ENCODE results near the gene IMP4. TPM values are rescaled to one million over a fixed set of nuclear protein-coding genes. Genes with fewer than 3 reads are reported as not detected.

Gene IMP4
- total and polyA plus RNA-seq, 9 donors: 24.8 to 74.0 (median 54.4) TPM

- Histone ChIP-seq H3K27me3 (no peaks in the 10 kb centered on the region), H3K27ac (peak overlapping the region; percentile 73 to 89), H3K9me3 (no peaks in the 10 kb centered on the region), H3K36me3 (no peaks in the 10 kb centered on the region), H3K4me1 (ENCODE audit: insufficient read depth) (peaks cover 3% of the 10 kb centered on the region), H3K4me3 (peak overlapping the region; percentile 83)
- no peak for TF ChIP-seq POLR2A (IDR thresholded peaks at IDR 0.05)
- TF ChIP-seq, protein P1, sequence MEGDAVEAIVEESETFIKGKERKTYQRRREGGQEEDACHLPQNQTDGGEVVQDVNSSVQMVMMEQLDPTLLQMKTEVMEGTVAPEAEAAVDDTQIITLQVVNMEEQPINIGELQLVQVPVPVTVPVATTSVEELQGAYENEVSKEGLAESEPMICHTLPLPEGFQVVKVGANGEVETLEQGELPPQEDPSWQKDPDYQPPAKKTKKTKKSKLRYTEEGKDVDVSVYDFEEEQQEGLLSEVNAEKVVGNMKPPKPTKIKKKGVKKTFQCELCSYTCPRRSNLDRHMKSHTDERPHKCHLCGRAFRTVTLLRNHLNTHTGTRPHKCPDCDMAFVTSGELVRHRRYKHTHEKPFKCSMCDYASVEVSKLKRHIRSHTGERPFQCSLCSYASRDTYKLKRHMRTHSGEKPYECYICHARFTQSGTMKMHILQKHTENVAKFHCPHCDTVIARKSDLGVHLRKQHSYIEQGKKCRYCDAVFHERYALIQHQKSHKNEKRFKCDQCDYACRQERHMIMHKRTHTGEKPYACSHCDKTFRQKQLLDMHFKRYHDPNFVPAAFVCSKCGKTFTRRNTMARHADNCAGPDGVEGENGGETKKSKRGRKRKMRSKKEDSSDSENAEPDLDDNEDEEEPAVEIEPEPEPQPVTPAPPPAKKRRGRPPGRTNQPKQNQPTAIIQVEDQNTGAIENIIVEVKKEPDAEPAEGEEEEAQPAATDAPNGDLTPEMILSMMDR (IDR thresholded peaks at IDR 0.05): no peak
- no peak for TF ChIP-seq EP300 (IDR thresholded peaks at IDR 0.05)
- intact Hi-C loops (cut with DNase I): no loop called here
- WGBS, 3 donors: 1 to 2% (median 1%) methylated on average over 59 of the region's 59 CpGs
- peak; percentile 67 to 85 (median 75) for DNase-seq
Measured at GRCh38 chr2:130391058-130391871, 48.6 kb downstream of the IMP4 start.

- intact Hi-C loops (cut with DNase I): no loop called here
- peaks cover 3% of the 10 kb centered on the region for H3K4me1 ChIP-seq (ENCODE audit: insufficient read depth)
- peak overlapping the region; percentile 73 to 89 for H3K27ac ChIP-seq
- 15 to 22% (median 16%) methylated on average over 17 of the region's 17 CpGs for WGBS, 3 donors
- H3K36me3 ChIP-seq: no peaks in the 10 kb centered on the region
- peak in 1 of 5 donors; percentile 54 for DNase-seq
- TF ChIP-seq EP300 (IDR thresholded peaks at IDR 0.05): no peak
- TF ChIP-seq, protein P1 (IDR thresholded peaks at IDR 0.05): no peak
- no peak for TF ChIP-seq POLR2A (IDR thresholded peaks at IDR 0.05)
- no peaks in the 10 kb centered on the region for H3K9me3 ChIP-seq
- H3K4me3 ChIP-seq: peak overlapping the region; percentile 83
- H3K27me3 ChIP-seq: no peaks in the 10 kb centered on the region
Measured at GRCh38 chr2:130391872-130392670, 49.4 kb downstream of the IMP4 start.

GRCh38 chr2:130393318-130393910 is 50.7 kb downstream of the IMP4 start:
- DNase-seq: no peak
- WGBS, 3 donors: 90 to 91% (median 90%) methylated on average over 7 of the region's 7 CpGs
- no peak overlapping the region for H3K4me3 ChIP-seq
- no peaks in the 10 kb centered on the region for H3K27me3 ChIP-seq
- intact Hi-C loops (cut with DNase I): no loop called here
- no peak overlapping the region for H3K27ac ChIP-seq
- H3K4me1 ChIP-seq (ENCODE audit: insufficient read depth): peaks cover 3% of the 10 kb centered on the region
- no peak for TF ChIP-seq POLR2A (IDR thresholded peaks at IDR 0.05)
- no peak for TF ChIP-seq EP300 (IDR thresholded peaks at IDR 0.05)
- TF ChIP-seq, protein P1 (IDR thresholded peaks at IDR 0.05): no peak
- H3K9me3 ChIP-seq: no peaks in the 10 kb centered on the region
- no peaks in the 10 kb centered on the region for H3K36me3 ChIP-seq

Small RNA genes within 50 kb of the gene (small RNA-seq; reads per million reads assigned to genes)
- not detected for gene AC132479.1

Other genes with a start within 250 kb of the IMP4 start
- gene POTEF, start 213.7 kb upstream of the IMP4 start, total RNA-seq: 1 to 10 TPM in 1 of 7 donors, under 1 TPM in 1, not detected in 5; 0.23 to 2.2 TPM
- under 1 TPM in 1 of 2 donors, not detected in 1; 0.04 TPM for gene POTEF, start 213.7 kb upstream of the IMP4 start, polyA plus RNA-seq
- 10 to 100 TPM in 1 of 7 donors, 1 to 10 TPM in 6; 3.3 to 42.9 (median 5.4) TPM for gene CCDC74B, start 197.8 kb upstream of the IMP4 start, total RNA-seq
- 1 to 10 TPM; 2.6 to 9.1 TPM for gene CCDC74B, start 197.8 kb upstream of the IMP4 start, polyA plus RNA-seq
- 10 to 100 TPM; 24.7 to 53.2 (median 39.5) TPM for gene SMPD4, start 161.3 kb upstream of the IMP4 start, total RNA-seq
- 10 to 100 TPM; 28.8 to 32.1 TPM for gene SMPD4, start 161.3 kb upstream of the IMP4 start, polyA plus RNA-seq
- 100 to 1,000 TPM; 229 to 365 (median 247) TPM for gene MZT2B, start 160.6 kb upstream of the IMP4 start, total RNA-seq
- 100 to 1,000 TPM in 1 of 2 donors, 1 to 10 TPM in 1; 5.4 to 228 TPM for gene MZT2B, start 160.6 kb upstream of the IMP4 start, polyA plus RNA-seq
- 1 to 10 TPM in 1 of 7 donors, under 1 TPM in 2, not detected in 4; 0.52 to 1.3 (median 0.83) TPM for gene TUBA3E, start 144.5 kb upstream of the IMP4 start, total RNA-seq
- gene TUBA3E, start 144.5 kb upstream of the IMP4 start, polyA plus RNA-seq: under 1 TPM; 0.07 to 0.15 TPM
- 10 to 100 TPM; 22.2 to 47.2 (median 30.8) TPM for gene PTPN18, start 13.2 kb downstream of the IMP4 start, total RNA-seq
- gene PTPN18, start 13.2 kb downstream of the IMP4 start, polyA plus RNA-seq: 10 to 100 TPM; 29.0 to 62.6 TPM
- under 1 TPM in 4 of 7 donors, not detected in 3; 0.05 to 0.80 (median 0.45) TPM for gene POTEI, start 166.4 kb downstream of the IMP4 start, total RNA-seq
- gene POTEI, start 166.4 kb downstream of the IMP4 start, polyA plus RNA-seq: not detected
- under 1 TPM in 1 of 7 donors, not detected in 6; 0.38 TPM for gene CFC1B, start 178.3 kb downstream of the IMP4 start, total RNA-seq
- not detected for gene CFC1B, start 178.3 kb downstream of the IMP4 start, polyA plus RNA-seq